HG03575 (cell line): ENCODE measurements around the gene ABHD1.
"Not testable (repeated sequence)": the region's sequence is repeated elsewhere in the genome, so short reads cannot be mapped to it uniquely, and the experiment has no call there.

Experiments used
- ATAC-seq: cut with Tn5 transposase; IDR thresholded peaks from one replicate; pipeline ENCODE4 v1.9.1; 2021; ENCODE audit not compliant: unreplicated experiment, insufficient number of reproducible peaks, low FRiP score; ENCODE audit errors: extremely low read depth

The ABHD1 gene

DNA sequence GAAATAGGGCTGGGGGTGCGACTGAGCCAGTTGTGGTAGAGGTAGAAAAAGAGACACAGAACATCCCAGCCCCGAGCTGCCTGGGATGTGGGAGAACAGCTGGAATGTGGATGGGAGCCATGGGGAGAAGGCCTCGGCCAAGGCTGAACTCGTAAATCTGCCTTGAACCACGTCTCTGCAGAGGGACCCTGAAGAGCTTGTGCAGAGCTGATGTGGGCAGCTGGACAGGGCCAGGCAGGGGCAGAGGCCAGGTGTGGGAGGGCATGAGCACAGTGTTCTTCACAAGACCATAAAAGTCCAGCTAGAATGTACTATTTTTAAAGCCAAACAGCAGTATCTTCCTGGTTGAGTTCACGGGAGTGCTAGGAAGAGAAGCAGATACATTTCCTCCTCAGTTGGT is 30.9 kb downstream of the ABHD1 start:
- ATAC-seq: no peak

DNA sequence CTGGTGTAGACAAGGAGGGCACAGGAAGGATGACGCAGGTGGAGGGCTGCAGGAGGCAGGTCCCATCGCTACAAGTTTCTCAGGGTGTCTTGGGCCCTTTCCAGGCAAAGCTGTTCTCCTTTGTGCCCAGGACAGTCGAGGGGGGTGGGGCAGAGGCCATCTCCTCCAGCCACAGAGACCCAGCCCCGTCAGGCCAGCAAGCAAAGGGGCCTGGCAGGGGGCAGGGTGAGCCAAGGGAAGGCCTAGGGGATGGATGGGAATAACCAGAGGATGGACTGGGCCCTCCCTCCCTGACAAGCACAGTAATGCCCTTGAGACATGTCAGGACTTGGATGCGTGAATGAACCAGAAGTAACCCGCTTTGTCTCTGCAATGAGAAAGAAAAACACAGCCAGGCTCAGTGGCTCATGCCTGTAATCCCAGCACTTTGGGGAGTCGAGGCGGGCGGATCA is 31.5 kb downstream of the ABHD1 start:
- no peak for ATAC-seq

DNA sequence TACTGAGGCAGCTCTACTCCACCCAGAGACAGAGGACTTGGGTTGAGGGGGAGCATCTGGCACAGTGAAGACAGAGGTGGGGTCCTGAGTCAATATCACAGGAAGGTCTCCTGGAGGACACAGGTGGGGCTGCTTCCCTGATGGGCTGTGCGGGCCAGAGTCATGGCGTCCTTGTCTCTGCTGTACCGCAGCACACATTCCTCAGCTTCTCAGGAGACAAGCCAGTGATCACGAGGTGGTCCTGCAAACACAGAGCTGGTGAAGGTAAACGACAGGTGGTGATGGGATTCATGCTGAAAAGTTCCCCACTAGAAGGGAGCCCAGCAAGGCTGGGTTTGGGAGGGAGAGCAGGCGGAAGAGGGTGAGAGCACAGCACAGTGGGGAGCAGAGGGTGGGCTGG is 34.9 kb downstream of the ABHD1 start:
- ATAC-seq: no peak

DNA sequence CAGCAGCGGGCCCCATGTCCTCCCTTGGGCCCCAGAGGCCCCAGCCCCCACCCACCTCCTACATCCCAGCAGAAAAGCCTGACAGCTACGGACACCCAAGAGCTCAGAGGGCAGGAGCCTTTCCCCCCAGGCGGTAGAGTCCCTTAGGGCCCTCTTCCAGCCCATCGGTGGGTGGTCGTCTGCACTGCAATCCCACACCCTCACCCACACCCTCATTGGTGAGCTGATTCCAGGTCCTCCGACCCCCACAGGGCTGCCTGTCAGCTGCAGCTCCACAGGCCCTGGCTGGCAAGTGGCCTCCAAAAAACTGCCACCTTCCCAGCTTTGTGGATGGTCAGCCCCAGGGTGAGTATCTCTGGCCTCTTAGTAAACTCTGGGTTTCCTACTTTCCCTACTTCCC is 35.7 kb downstream of the ABHD1 start:
- no peak for ATAC-seq

DNA sequence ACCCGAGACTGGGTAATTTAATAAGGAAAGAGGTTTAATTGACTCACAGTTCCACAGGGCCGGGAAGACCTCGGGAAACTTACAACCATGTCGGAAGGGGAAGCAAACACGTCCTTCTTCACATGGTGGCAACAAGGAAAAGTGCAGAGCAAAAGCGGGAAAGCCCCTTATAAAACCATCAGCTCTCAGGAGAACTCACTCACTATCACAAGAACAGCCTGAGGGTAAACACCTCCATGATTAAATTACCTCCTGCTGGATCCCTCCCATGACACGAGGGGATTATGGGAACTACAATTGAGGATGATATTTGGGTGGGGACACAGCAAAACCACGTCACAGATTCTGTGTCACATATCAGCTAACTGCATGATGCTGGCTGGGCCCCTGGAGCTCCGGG is 36.6 kb downstream of the ABHD1 start:
- no peak for ATAC-seq

DNA sequence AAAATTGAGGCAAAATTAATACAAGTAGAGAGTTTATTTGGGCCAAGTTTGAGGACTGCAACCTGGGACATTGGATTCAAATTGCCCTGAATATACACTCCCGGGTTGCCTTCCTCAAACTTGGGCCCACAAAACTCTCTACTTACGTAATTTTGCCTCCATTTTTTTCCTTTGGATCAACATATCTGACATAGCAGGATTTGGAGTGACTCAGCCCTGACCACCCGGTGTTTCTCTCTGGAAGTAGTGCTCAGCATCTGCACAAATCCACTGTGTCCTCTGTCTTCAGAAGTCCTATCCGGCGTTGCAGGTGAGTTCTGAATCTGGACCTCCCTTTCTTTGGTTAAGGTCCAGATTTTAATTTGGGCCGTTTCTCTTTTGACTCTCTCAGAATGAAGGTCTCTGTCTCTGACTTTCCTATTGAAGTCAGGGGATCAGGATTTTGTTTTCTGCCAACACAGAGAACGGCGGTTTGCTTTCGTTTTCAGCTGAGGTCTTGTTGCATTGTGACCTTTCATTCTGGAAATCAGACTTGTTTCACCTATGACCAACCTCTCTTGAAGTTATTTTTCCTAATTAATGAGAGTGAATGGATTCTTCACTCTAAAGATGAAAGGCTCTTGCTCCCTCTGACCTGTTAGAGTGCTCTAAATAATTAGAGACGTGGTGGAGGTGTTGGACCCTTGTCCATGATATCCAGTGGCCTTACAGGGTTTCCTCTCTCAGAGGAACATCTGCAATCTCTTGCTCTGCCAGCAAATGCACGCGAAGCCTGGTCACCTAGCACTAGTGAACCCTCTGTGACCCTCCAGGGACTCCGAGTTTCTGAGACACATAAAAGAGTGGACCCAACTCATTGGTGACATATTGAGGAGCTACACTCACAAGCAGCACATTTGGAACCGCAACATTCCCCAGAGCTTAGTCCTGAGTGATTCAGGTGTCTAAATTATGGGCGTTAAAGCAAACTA is 38.8 kb downstream of the ABHD1 start:
- ATAC-seq: no peak

DNA sequence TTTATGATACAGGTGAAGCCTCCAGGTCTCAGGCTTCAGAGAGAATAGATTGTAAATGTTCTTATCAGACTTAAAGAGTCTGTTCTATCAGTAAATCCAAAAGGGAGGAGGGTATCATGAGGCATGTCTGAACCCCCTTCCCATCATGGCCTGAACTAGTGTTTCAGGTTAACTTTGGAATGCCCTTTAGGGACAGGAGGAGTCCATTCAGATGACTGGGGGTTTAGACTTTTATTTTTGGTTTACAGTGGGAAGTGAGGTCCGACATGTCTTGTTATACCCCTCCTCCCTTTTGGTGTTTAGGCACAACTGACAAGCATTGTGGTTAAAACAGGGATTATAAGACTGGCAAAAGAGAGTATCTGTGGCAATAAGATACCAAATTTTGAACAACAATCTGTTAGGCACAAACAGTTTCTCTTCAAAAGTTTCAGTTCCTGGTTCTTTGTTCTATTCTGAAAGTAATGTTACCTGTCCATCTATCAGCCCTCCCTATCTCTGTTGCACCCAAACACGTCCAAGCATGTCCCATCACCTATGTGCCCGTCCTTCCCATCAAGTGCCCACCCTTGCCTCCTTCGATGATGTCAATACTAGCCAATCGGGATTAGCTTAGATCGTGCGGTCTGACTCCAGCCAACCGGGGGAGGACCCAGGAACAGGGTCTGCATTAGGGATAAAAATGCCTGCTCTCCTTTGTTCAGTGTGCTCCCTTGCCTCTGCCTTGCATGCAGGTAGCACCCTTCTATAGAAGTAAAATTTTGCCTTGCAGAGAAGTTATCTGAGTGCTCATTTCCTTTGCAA is 41.5 kb downstream of the ABHD1 start:
- no peak for ATAC-seq

DNA sequence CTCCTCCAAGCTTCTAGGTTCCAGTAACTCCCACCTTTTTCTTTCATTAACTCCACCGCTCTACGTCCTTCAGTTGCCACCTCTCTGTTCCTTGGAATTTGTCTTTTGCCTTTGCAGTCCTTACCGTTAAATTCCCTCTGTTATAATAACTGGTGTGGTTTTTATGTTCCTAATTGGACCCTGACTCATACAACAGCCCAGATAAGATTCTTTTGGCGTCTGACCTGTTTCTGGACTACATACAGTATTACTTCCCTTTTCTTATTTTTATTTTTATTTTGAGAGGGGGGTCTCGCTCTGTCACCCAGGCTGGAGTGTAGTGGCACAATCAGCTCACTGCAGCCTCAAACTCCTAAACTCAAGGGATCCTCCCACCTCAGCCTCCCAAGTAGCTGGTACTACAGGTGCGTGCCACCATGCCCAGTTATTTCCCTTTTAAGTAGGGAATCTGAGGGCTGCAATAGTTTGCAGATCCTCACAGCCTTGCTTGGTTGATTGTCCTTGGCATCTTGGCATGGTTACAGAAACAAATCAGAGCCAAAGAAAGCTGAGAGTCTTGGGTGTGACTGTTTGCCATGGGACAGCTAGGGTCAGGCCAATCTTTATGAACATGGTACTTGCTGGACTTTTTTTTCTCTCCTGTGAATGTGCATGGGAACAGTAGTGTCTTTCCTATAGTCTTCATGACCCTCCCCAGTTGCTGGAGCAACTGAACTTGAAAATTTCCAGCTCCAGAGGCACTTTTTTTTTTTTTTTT is 47.1 kb downstream of the ABHD1 start:
- no peak for ATAC-seq

DNA sequence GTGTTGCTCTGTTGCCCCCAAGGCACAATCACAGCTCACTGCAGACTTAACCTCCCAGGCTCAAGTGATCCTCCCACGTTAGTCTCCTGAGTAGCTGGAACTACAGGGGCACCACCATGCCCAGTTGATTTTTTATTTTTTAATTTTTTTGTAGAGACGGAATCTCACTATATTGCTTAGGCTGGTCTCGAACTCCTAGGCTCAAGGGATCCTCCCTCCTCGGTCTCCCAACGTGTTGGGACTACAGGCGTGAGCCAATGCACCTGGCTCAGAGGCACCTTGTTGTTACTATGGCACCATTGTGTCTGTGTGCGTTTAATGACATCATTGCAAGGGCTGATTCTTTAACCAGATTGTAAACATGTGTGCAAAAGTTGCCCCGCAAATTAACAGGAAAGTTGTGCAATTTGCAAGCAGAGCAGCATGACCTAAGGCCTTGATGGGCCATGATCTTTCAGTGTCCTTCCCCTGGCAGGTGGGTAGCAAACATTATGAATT is 47.8 kb downstream of the ABHD1 start:
- no peak for ATAC-seq

DNA sequence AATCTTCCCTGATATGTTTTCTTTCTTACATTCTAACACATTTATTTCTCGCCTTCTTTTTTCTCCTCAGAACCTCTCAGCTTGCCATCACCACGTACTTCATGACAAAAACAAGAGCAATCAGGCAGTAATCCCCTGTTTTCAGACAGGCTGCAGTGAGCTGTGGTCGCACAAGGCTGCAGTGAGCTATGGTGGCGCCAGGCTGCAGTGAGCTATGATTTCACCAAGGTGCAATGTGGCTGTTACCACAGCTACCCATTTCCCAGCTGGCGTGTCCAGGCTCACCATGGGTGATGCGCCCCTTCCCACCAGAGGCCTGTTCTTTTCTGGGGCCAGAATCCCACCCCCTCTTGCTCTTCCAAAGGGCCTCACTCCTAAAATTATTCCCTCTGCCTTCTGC is 51.0 kb downstream of the ABHD1 start:
- ATAC-seq: no peak

DNA sequence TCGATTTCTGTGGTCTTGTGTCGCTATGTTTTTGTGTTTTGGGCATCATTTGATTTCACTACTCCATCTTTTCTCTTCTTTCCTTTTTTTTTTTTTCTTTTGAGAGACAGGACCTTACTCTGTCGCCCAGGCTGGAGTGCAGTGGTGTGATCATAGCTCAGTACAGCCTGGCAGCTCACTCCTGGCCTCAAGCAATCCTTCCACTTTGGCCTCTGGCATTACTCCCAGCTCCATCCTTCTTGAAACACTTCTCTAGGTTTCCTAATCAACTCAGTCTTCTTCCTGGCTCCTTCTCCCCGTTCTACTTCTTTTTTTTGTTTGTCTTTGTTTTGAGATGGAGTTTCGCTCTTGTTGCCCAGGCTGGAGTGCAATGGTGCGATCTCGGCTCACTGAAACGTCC is 51.7 kb downstream of the ABHD1 start:
- no peak for ATAC-seq

DNA sequence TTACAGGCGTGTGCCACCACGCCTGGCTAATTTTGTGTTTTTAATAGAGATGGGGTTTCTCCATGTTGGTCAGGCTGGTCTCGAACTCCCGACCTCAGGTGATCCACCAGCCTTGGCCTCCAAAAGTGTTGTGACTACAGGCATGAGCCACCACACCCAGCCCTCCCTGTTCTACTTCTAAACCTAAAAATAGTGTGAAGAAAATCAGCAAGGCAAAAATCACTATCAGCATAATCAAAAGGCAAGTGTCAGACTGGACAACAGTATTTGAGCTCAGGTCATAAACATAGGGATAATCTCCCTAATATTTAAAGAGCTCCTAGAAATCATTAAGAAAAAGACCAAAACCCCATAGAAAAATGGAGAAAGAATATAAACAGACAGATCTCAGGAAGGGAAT is 52.2 kb downstream of the ABHD1 start:
- not testable (repeated sequence) for ATAC-seq

DNA sequence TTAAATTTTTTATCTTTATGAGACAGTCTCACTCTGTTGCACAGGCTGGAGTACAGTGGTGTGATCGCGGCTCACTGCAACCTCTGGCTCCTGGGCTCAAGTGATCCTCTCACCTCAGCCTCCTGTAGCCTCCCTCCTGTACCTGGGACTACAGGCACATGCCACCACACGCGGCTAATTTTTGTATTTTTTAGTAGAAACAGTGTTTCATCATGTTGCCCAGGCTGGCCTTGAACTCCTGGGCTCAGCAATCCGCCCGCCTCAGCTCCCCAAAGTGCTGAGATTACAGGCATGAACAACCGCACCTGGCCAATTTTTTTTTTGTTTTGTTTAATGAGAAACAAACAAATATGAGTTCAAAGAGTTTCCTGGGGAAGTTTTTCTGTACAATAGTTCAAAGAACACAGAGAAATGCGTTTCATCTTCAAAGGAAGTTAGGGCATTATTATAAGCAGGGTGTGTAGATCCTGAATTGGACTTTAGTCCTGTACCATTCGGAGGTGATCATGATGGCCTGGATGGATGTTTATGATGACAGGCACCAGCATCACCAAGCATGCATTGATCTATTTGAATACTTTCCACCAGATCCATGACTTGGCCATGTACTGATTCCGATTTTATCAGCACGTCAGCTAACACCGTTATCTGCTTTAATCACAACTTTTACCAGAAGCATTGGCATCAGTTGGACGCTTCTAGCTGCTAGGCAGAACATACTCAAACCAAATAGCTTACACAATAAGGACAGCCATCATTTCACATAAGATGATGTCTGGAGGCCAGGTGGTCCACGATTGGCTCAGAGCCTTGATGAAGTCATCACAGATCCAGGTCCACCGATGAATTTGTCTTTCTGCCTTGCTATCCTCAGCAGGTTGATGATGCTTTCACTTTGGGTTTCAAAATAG is 54.1 kb downstream of the ABHD1 start:
- ATAC-seq: no peak

DNA sequence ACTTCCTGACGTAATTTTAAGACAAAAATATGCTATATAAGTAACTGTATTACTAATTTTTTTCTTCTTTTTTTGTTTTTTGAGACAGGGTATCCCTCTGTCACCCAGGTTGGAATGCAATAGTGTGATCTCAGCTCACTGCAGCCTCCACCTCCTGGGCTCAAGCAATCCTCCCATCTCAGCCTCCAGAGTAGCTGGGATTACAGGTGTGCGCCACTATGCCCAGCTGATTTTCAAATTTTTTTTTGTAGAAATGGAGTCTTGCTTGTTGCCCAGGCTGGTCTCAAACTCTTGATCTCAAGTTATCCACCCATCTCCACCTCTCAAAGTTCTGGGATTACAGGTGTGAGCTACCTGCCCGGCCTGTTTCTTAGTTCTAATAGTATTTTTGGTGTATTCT is 54.9 kb downstream of the ABHD1 start:
- no peak for ATAC-seq

DNA sequence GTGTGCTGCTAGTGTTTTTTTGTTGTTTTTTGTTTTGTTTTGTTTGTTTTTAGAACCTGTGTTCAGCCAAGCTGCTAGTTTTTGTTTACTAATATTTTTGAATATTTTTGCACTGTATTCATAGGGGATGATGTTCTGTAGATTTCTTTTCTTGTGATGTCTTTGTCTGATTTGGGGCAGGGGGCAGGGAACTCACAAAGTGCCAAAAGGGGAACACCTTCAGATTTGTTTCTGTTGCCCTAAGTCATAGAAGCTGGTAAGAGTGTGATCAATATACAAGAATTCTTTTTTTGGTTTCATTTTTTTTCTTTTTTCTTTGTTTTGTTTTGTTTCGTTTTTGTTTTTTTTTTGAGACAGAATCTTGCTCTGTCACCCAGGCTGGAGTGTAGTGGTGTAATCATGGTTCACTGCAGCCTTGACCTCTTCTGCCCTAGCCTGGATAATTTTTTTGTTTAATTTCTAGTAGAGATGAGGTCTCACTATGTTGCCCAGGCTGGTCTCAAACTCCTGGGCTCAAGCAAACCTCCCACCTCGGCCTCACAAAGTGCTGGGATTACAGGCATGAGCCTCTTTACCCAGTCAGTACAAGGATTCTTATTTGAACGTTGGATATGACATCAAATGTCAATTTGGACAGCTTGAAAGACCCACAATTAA is 55.9 kb downstream of the ABHD1 start:
- no peak for ATAC-seq
